NCI-H345 (cell line): ENCODE results near the gene TMEM109.
A peak's percentile ranks its signal among the peaks of the same experiment; 100 is the strongest.
"Not testable (repeated sequence)": the region's sequence is repeated elsewhere in the genome, so short reads cannot be mapped to it uniquely, and the experiment has no call there.

Experiments used
- DNase-seq: peaks from one replicate; lab custom pipeline; 2025; lab: John Stamatoyannopoulos, UW

The TMEM109 gene

DNA sequence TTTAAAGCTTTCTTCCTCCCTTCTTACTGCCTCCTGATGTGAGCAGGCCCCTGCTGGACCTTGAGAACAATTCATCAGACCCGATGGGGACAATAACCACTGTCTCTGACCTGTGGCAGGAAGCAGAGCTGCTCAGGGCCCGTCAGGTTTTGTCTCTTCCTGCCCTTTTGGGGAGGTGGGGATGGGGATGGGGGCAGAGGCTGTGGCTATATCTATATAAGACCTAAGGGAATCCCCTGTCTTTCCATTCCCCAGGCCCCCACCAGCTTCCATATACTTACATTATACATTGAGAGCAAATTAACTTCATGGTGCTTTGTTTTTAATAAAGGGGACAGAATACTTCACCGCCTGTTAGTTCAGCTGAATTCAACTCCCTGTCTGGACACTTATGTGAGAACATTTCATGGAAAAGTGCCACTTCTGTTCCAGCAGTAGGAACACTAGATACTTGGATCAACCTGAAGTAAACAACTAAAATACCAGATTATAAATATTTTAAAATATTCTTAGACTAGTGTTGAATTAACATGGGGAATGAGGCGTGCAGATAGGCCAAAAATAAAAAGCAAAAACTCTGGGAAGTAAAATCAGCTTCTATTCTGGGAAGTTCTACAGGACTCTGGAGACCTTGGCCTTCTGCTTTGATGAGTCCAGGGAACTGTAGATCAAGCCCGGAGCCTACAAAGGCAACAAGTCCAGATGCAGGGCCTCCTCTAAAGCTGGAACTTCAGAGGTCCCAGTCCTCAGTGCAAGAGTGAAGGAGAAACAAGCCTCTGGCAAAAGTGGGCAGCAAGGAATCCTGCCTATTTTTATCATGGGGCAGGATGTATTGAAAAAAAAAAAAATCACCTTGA is 35.5 kb upstream of the TMEM109 start:
- no peak for DNase-seq

DNA sequence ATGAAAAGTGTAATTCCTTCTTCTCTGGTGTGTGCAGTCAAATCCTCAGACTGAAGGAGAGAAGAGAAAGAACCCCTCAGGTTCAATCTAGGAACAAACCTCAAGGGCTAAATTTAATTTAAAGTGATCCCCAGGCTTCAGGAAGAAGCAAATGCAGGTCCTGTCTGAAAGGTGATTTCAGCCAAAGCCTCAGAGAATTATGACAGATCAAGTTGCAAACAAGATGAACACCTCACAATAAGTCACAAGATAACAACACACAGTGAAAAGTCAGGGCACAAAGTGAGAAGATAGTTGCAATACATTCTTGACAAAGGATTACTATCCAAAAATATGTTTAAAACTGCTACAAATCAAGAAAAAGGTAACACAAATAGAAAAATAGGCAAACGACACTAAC is 34.9 kb upstream of the TMEM109 start:
- DNase-seq, result no peak

DNA sequence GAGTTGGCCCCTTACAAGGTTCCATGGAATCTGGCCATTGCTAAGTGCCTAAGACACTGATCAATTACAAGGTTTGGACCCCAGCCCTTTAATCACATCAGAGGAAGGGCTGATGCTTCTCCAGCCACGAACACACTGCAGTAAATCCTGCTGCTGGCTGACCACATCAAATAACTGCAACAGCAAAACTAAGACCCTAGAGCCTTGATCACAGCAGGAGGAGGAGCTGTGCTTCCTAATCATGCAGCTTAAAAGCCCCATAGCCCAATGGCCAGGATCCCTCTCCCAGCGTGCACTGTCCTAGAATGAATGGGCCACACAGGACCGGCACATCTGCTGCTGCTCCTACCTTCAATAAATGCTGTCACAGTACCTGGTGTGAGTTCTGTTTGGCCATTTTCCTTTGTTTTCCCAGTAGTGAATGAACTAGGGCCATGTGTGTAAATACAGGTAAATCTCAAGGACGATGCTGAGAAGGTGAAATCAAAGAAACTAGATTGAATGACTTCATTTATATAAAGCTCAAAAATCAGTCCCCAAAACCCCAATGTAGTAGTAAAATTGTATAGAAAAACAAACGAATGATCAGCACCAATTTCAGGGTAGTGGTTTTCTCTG is 33.9 kb upstream of the TMEM109 start:
- no peak for DNase-seq

DNA sequence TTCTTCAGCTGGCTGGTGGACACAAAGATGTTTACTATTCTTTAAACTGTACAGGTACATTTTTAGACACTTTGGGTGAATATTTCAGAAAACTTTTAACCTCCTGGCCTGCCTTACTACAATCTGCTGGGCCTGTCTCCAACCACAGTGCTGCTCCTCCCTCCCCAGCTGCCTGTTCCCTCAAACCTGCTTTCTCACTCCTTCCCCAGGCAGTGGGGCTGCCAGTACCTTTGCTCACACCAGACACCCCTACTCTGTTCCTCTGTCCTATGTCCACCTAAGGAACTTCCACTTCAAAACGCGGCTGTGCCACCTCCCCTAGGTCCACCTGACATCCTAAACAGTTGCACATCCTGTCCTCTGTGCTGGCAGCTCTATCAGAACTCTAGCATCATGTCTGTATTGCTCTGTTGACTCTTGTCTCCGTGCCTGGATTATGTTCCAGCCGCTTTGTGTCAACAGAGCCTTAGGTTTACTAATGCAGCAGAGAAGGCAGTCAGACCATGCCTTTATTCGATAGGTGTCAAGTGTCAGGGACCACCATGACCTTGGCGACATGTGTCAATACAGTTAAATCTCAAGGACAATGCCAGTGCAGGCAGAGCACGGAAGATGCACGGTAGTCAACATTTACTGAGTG is 33.2 kb upstream of the TMEM109 start:
- DNase-seq, result peak; percentile 57

DNA sequence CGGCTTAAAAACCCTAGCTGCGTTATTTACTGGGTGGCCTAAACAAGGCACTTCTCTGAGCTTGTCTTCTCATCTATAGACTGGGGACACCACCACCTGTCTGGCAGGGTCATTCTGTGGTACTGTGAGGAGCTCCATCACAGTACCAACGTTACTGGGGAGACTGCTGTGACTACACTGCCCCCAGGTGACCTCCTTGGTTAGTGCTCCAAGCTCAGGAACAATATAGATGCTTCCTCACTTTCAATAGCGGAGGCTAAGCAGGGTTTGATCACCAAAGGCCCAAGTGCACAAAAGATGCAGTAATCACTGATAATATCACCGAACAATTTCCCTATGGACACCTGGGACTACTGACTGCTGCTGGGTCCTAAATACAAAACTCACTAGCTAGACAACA is 26.4 kb upstream of the TMEM109 start:
- DNase-seq, result peak; percentile 18

DNA sequence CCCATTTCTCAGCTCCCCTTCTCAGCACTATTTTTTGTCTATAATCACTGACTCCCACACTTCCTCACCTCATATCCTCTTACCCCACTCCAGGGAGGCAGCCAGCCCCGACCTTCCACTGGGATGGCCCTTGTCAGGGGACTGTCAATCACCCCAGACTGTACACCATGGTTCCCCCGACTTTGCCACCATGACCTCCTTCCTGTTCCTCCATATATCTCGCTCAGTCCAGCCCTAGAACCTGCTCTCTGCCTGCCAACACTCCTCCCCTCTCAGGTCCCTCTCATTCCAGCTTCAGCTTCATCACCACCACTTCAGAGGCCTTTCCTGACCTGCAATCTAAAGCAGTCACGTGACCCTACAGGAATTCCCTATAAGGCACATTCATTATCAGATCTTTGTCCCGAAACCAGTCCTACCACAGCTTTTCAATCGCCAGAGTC is 24.1 kb upstream of the TMEM109 start:
- no peak for DNase-seq

DNA sequence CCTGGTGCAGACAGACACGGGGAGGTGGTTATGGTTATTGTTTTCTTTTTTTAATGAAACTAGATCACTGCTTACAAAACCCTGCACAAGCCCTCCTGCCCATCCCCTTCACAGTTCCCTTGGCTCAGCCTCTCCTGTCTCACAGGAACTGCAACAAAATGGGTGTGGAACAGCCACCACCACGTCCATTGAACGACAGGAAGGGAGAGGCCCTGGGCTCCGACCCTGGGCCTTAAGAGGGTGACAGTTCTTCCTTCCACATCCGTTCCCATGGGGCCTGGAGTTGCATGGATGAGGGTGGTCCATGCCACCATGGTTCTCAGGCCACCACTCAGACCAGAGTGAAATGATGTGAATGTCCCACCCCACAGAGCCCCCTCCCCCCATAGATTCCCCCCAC is 23.3 kb upstream of the TMEM109 start:
- no peak for DNase-seq

DNA sequence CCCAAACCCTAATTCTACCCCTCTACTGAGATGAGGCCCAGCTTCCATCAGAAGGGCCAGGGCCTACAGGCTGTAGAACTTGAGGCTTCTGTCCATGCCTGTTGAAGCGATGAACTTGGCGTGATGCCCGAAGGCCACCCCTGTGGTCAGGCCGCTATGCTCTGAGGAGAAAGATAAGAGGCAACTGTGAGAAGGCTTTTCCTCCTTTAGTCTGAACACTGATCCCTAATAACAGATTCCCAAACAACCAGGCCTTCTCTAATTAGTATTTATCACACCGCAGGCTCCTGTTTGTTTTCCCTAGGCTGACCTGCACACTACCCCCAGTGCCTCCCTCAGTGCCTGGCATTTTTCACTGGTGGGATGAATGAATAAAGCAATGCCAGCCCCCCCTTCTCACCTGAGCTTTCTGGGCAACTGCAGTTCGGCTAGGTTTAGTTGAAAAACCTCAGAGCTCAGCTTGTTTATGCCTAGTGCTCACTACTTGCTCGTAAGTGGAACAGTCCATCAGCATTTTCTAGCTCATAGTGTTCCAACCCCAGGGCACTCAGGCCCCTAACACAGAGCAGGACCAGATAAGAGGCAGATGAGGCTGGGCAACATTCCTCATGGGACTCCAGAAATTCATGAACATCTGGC is 22.7 kb upstream of the TMEM109 start:
- DNase-seq, result no peak

DNA sequence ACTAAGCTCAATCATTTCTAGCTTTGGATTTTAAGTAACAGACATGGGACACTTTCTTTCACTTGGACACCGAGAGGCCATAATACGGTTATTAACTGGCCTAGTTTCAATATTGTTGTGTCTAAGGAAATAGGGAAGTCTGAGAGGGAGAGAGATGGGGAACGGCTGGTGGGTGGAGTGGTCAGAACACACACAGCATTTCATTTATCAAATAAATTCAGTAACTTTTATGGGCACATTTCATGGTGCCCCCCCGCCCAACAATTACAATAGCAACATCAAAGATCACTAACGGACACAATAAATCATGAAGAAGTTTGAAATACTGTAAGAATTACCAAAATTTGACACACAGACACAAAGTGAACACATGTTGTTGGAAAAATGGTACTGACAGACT is 18.3 kb upstream of the TMEM109 start:
- DNase-seq, result no peak

DNA sequence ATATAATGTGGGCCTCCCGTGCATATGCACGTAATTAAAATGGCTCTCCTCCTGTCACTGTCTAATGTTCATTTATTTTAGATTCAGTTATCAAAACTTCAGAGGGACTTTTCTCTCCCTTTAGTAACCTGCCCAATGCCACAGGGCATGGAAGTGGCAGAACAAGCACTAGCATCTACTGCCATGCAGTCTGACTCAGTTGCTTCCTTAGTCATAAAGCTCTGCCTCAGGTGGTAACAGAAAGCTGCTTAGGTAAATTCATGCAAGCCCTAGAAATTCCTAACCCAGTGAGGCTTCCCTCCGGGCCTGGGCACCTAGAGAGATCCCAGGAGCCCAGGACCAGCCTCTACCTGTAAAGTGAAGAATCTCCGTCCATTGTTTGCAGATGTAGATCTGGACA is 16.5 kb upstream of the TMEM109 start:
- no peak for DNase-seq

DNA sequence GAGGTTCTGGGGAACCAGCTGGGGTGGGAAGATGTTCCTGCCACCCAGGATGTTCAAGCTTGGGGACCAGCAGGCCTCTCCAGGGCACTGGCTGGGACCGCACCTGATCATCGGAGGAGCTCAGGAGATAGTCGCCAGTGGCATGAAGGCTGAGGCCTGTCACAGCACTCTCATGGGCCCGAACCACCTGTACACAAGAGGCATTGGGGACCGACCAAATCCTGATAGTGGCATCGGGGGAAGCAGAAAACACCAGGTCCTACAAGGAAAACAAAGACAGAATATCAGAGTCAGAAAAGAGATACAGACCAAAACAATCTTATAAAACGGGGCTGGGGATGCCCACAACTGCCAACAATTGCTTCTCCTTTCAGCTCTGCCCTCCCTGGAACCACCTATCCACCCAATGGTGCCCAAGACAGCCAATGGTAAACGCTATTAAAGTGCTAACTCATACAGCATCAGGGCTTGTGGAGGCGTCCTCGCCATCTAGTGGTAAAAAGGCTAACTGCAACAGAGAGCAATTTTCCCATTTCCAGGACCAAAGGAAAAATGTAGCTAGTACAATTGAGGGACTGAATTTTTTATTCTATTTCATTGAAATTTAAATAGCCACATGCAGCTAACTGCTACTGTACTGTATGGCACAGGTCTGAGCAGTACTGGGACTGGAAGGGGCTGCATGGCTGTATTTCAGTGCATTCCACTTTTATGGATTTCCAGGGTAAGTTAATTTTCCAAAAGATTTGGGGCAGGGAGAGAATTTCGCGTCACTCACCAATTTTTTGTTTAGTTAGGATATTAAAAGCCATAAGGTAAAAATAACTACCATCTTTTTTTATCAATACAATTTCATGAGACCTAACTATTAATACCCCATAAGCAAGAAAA is 14.7 kb upstream of the TMEM109 start:
- peak; percentile 46 for DNase-seq

DNA sequence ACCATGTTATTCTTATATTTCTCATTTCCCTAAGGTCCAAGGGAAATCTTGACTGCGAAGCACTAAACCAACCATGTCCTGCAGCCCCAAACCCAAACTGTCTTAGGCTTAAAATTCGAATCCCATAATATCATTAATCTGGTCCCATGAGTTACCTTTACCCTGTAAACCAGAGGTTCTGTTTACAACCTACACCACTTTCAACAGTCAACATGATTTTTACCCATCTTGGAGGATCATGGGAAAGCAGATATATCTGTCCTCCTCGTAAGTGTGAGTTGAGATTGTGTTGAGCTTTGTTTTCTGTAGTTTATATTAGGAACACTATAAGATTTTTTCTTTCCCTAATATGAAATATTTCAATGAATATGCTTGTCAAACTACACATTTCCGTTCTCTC is 14.0 kb upstream of the TMEM109 start:
- no peak for DNase-seq

DNA sequence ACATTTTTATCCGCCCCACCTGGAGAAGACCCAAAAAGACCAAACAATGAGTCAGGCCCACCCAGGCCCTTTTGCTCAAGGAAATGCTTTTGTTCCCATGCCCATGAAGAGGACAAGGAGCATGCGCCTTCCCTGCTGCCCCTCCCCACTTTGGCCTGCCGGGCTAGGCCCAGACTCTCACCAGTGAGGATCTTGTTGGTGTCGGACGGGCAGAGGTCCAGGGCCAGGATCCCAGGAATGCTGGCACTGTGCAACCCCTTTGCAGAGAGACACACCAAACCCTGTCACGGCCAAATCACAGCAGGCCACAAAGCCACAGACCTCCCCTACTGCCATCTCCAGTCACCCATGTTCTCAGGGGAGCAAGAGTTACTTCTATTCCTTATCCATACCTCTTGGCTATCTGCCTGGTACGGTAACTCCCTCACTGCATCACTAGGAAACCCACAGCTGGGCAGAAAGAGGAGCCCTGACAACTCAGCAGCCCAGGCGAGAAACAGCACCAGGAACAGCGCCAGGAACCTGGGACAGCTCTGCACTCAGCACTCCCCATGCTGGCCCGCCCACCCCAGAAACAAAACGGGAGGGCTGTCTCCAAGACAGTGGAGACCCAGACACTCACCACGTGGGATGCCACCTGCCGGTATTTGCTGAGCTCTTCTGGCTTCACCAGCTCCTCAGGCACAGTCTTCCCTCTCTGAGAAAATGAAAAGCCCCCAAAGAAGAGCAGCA is 13.1 kb upstream of the TMEM109 start:
- DNase-seq, result no peak

DNA sequence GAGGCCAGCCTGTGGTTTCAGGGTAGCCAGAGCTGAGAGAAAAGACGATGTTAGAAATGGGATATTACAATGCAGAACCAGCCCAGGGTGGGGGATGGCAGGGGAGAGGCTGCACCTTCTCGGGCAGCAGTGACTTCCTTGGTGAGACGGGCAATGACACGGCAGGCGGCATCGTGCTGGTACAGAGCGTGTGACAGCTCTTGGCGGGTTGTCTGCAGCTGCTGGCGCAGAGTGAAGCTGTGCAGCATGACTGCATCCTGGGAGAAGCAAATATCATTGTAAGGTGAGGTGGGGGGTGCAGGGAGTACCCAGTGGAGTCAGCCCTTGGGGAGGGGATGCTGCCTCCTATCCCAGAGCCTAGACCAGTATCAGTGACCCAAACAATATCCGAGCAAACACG is 11.3 kb upstream of the TMEM109 start:
- no peak for DNase-seq

DNA sequence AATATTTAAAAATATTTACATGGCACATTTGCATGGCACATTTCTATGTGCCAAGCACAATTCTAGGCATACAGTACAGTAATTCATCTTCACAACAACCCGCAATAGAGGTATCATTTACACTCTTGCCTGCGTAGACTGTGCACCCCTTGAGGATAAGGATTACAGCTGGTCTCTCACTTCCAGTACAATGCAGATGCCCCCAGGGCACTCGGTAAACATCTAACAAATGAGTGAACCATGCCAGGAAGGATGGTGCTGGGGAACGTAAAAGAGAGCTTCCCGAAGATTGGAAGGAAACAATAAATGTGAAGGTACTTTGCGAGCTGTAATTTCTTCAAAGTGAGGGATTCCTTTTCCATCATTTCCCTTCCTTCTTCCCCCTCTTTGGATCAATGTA is 8.9 kb upstream of the TMEM109 start:
- peak; percentile 43 for DNase-seq

DNA sequence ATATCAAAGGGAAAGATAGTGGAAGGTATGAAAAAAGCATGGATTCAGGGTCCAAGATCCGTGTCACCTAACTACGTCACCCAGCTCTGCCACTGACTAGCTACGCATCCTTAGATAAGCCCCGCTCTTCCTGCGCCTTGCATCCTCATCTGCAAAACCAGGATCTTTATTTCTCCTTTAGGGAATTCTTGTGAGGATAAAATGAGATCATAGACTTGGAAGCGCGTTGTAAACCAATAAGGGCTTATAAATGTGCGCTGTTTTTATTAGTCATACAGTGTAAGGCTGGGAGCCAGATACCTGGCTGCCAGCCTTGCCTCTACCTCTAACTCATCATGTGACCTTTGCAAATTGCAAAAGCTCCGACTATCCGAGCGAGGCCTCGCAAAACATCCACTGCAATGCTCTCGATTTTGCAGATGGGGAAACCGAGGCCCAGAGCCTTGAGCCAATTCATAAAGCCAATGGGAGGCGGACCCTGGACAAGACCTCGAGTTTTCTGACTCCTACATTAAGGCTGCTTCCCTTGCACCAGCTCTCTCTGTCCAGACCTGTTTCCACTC is 8.3 kb upstream of the TMEM109 start:
- no peak for DNase-seq

DNA sequence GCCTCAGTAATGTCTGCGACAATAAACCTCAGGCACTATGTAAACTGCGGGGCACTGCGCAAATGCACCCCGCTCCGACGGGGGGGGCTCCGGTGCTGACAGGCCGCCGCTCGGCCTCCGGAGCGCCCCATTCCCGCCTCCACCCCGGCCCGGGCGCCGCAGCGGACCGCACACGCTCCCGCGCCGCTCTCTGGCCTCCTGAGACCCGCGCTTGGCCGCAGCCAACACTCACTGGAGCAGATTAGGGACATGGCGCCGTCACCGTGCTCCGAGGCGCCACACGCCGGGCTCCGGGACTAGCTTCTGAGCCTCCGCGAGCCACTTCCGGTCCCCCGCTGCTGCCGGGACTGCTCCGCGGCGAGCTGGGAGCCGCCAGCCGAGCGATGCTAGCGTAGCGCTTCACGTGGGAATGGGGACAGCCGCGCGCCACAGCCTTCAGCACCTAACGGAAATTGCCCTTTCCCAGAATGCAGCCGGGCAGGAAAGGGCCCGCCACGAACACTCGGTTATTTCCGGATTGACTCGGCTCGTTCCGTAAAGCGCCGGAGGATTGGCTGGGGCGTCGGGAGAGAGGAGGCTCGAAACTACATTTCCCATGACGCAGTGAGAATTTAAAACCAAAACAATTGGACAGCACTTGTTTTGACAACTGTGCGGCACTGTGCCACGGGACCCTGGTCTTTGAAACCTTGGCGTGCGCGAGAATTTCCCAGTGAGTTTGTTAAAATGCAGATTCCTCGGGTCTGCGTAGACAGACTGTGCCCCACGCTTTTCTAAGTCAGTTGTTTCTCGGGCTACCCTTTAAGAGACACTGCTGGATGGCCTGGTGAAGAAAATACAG is 7.6 kb upstream of the TMEM109 start, which contains the start of gene PRPF19:
Gene PRPF19 (minus strand): TSS at position 454 of the 841 bp plus-strand sequence. CDS start 203 bp downstream, at position 251.
- peak; percentile 98 for DNase-seq

DNA sequence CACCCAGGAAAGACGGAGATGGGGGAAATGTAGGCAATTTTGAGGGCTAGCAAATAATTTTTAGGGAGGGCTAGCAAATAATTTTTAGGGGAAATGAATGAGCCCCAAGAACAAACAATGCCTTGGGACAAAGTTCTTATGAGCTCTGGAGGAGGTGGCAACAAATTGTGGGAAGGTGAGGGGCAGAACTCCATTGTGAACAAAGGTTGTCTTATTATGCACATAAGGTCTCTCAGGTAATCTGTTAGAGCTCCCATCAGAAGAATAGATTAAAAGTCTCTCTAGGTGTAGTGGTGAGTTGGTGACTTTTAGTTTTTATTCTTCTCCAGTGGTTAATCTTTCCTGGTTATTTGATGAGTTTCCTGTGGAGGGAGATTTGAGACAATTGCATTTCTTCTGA is 5.2 kb upstream of the TMEM109 start:
- DNase-seq, result no peak

DNA sequence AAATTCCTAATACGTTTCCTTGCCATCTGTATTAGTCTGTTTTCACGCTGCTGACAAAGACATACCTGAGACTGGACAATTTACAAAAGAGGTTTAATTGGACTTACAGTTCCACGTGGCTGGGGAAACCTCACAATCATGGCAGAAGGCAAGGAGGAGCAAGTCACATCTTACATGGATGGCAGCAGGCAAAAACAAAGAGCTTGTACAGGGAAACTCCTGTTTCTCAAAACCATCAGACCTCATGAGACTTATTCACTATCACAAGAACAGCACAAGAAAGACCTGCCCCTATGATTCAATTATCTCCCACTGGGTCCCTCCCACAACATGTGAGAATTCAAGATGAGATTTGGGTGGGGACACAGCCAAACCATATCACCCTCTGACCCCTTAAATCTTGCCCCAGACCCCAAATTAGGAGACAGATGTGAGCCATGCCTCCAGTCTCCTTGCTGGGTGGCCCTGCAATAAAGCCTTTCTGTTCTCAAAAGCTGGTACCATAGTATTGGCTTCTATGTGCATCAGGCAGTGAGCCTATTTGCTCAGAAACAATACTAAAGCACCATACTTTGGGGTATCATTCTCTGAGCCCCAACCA is 4.2 kb upstream of the TMEM109 start:
- DNase-seq, result not testable (repeated sequence)
